HEK293 (cell line): ENCODE data around the gene PARP15.
"Not testable (repeated sequence)": the region's sequence is repeated elsewhere in the genome, so short reads cannot be mapped to it uniquely, and the experiment has no call there.

ENCODE experiments used
- CTCF ChIA-PET: fragments of 350-600 bp; formaldehyde crosslinking; extraction: SDS; loops from one replicate; lab custom pipeline; 2021; ENCODE audit warnings: antibody characterized with exemption; lab: Yijun Ruan, JAX
- POLR2A ChIA-PET: fragments of 300-600 bp; formaldehyde crosslinking; extraction: SDS; loops from one replicate; lab custom pipeline; 2020; ENCODE audit warnings: antibody characterized with exemption, inconsistent platforms; lab: Yijun Ruan, JAX
- H3K27ac ChIP-seq: fragments of 200-500 bp; sonication (Bioruptor generic); 2 replicates; pipeline ENCODE4 v1.5.1; 2014; ENCODE audit warnings: low read depth, low read length, control low read depth, inconsistent platforms; ENCODE audit errors: extremely low read depth
- H3K36me3 ChIP-seq, 2 experiments: fragments of 200-500 bp in 1 of 2; sonication (Bioruptor generic) in 1 of 2; 1 replicate in 1 of 2; 2 replicates in 1 of 2; pipeline ENCODE4 v1.5.1; 2014 to 2017; ENCODE audit warnings: inconsistent platforms in 2 of 2, low read length in 2 of 2; ENCODE audit not compliant: control insufficient read depth in 2 of 2, insufficient read depth in 1 of 2
- H3K4me1 ChIP-seq: fragments of 200-500 bp; sonication (Bioruptor generic); 2 replicates; pipeline ENCODE4 v1.5.1; 2014; ENCODE audit warnings: mild to moderate bottlenecking, low read length, inconsistent platforms; ENCODE audit not compliant: control insufficient read depth, insufficient read depth
- H3K4me3 ChIP-seq: 2 replicates; pipeline ENCODE4 v1.5.1; 2011; ENCODE audit warnings: low read depth, mild to moderate bottlenecking, control low read depth, low read length, moderate library complexity
- H3K9me3 ChIP-seq: fragments of 200-500 bp; sonication (Bioruptor generic); 2 replicates; pipeline ENCODE4 v1.5.1; 2014; ENCODE audit warnings: low read depth, low read length, inconsistent platforms; ENCODE audit not compliant: control insufficient read depth, insufficient read depth
- GLI4 ChIP-seq: fragments of 450-650 bp; formaldehyde crosslinking; IDR thresholded peaks from 2 replicates; pipeline ENCODE4 v1.5.1; 2016; ENCODE audit warnings: missing biosample characterization, missing genetic modification characterization
- HOXC10 ChIP-seq: sonication (generic); formaldehyde crosslinking; IDR thresholded peaks from 2 replicates; pipeline ENCODE4 v1.8.1; 2023; ENCODE audit warnings: mild to moderate bottlenecking, missing genetic modification reagents
- KLF1 ChIP-seq: fragments of 450-650 bp; formaldehyde crosslinking; IDR thresholded peaks from 2 replicates; pipeline ENCODE4 v1.5.1; 2016; ENCODE audit warnings: missing biosample characterization, missing genetic modification characterization
- MYNN ChIP-seq: fragments of 450-650 bp; formaldehyde crosslinking; IDR thresholded peaks from 2 replicates; pipeline ENCODE4 v1.5.1; 2016; ENCODE audit warnings: missing biosample characterization, missing genetic modification characterization, borderline replicate concordance
- OVOL3 ChIP-seq: fragments of 450-650 bp; formaldehyde crosslinking; IDR thresholded peaks from 2 replicates; pipeline ENCODE4 v1.5.1; 2016; ENCODE audit warnings: missing biosample characterization, missing genetic modification characterization
- SETDB1 ChIP-seq: IDR thresholded peaks from one replicate; pipeline ENCODE4 v1.6.1; 2017; ENCODE audit warnings: mild to moderate bottlenecking, low read length, moderate library complexity, mixed read lengths; ENCODE audit not compliant: insufficient read length
- SP3 ChIP-seq: fragments of 450-650 bp; formaldehyde crosslinking; IDR thresholded peaks from 2 replicates; pipeline ENCODE4 v1.5.1; 2016; ENCODE audit warnings: missing biosample characterization, missing genetic modification characterization
- ZNF112 ChIP-seq: fragments of 450-650 bp; formaldehyde crosslinking; IDR thresholded peaks from 2 replicates; pipeline ENCODE4 v1.5.0; 2017; ENCODE audit warnings: missing biosample characterization, missing genetic modification characterization
- ZNF2 ChIP-seq: fragments of 450-650 bp; formaldehyde crosslinking; IDR thresholded peaks from 2 replicates; pipeline ENCODE4 v1.5.1; 2016; ENCODE audit warnings: missing biosample characterization, missing genetic modification characterization
- ZNF223 ChIP-seq: fragments of 450-650 bp; formaldehyde crosslinking; IDR thresholded peaks from 2 replicates; pipeline ENCODE4 v1.5.1; 2016; ENCODE audit warnings: missing biosample characterization, missing genetic modification characterization
- ZNF23 ChIP-seq: fragments of 450-650 bp; formaldehyde crosslinking; IDR thresholded peaks from 2 replicates; pipeline ENCODE4 v1.5.1; 2016; ENCODE audit warnings: missing biosample characterization, missing genetic modification characterization, borderline replicate concordance
- ZNF266 ChIP-seq: fragments of 450-650 bp; formaldehyde crosslinking; IDR thresholded peaks from 2 replicates; pipeline ENCODE4 v1.5.1; 2016; ENCODE audit warnings: missing biosample characterization, missing genetic modification characterization, low read depth
- ZNF48 ChIP-seq: fragments of 450-650 bp; formaldehyde crosslinking; IDR thresholded peaks from 2 replicates; pipeline ENCODE4 v1.5.1; 2016; ENCODE audit warnings: missing biosample characterization, missing genetic modification characterization
- ZNF501 ChIP-seq: fragments of 450-650 bp; formaldehyde crosslinking; IDR thresholded peaks from 2 replicates; pipeline ENCODE4 v1.5.1; 2016; ENCODE audit warnings: missing biosample characterization, missing genetic modification characterization
- ZNF747 ChIP-seq: fragments of 450-650 bp; formaldehyde crosslinking; IDR thresholded peaks from 2 replicates; pipeline ENCODE4 v1.5.1; 2016; ENCODE audit warnings: missing biosample characterization, missing genetic modification characterization
- ZNF76 ChIP-seq: fragments of 450-650 bp; formaldehyde crosslinking; IDR thresholded peaks from 2 replicates; pipeline ENCODE4; 2016; ENCODE audit warnings: low read depth, missing biosample characterization, missing genetic modification characterization, borderline replicate concordance
- ZNF791 ChIP-seq: fragments of 450-650 bp; formaldehyde crosslinking; IDR thresholded peaks from 2 replicates; pipeline ENCODE4 v1.5.1; 2016; ENCODE audit warnings: missing biosample characterization, missing genetic modification characterization
- ZNF837 ChIP-seq: fragments of 450-650 bp; formaldehyde crosslinking; IDR thresholded peaks from 2 replicates; pipeline ENCODE4 v1.5.1; 2016; ENCODE audit warnings: missing biosample characterization, missing genetic modification characterization

The PARP15 gene

GRCh38 chr3:122646146-122646988 is 68.9 kb downstream of the PARP15 start:
- H3K4me3 ChIP-seq: no peak overlapping the region
- no peaks in the 10 kb centered on the region for H3K4me1 ChIP-seq
- TF ChIP-seq ZNF791 (no peak), ZNF76 (tag by site-specific recombination) (no peak), ZNF2 (tag by site-specific recombination) (no peak), ZNF223 (tag by site-specific recombination) (no peak), KLF1 (tag by site-specific recombination) (no peak), ZNF23 (tag by site-specific recombination) (no peak), ZNF501 (no peak), HOXC10 (no peak), ZNF112 (tag by site-specific recombination) (no peak), MYNN (tag by site-specific recombination) (no peak)
- TF ChIP-seq, all 188 proteins: peak for 0
- ChIA-PET POLR2A (no interaction called here), CTCF (interaction anchor here (0.6 kb wide), 1 partner anchor 262 kb away, joined by 3 read pairs; the partner anchor contains the start of gene FAM162A)
- H3K9me3 ChIP-seq: no peaks in the 10 kb centered on the region
- no peak overlapping the region for H3K27ac ChIP-seq
- no peaks in the 10 kb centered on the region for H3K36me3 ChIP-seq

DNA sequence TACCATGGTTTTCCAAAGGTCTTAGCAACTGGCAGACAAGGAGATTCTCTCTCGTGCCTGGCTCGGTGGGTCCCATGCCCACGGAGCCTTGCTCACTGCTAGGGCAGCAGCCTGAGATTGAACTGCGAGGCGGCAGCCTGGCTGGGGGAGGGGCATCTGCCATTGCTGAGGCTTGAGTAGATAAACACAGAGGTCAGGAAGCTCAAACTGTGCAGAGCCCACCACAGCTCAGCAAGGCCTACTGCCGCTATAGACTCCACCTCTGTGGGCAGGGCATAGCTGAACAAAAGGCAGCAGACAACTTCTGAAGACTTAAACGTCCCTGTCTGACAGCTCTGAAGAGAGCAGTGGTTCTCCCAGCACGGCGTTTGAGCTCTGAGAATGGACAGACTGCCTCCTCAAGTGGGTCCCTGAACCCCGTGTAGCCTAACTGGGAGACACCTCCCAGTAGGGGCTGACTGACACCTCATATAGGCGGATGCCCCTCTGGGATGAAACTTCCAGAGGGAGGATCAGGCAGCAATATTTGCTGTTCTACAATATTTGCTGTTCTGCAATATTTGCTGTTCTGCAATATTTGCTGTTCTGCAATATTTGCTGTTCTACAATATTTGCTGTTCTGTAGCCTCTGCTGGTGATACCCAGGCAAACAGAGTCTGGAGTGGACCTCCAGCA is 73.9 kb downstream of the PARP15 start:
- POLR2A ChIA-PET: interaction anchor here (0.6 kb wide), 1 partner anchor 550 kb away, joined by 5 read pairs; no protein-coding TSS in a partner anchor
- CTCF ChIA-PET: not testable (repeated sequence)

DNA sequence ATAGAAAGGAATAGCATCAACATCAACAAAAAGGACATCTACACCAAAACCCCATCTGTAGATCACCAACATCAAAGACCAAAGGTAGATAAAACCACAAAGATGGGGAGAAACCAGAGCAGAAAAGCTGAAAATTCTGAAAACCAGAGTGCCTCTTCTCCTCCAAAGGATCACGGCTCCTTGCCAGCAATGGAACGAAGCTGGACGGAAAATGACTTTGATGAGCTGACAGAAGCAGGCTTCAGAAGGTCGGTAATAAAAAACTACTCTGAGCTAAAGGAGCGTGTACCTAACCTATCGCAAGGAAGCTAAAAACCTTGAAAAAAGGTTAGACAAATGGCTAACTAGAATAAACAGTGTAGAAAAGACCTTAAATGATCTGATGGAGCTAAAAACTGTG is 74.5 kb downstream of the PARP15 start:
- H3K4me1 ChIP-seq, CTCF ChIA-PET, H3K36me3 ChIP-seq, H3K4me3 ChIP-seq, H3K27ac ChIP-seq, POLR2A ChIA-PET, H3K9me3 ChIP-seq: not testable (repeated sequence)

More for the DNA sequence above, 73.9 kb downstream of the PARP15 start:
- H3K36me3 ChIP-seq, H3K4me3 ChIP-seq, H3K9me3 ChIP-seq, H3K27ac ChIP-seq, H3K4me1 ChIP-seq: not testable (repeated sequence)

- POLR2A ChIA-PET, H3K4me3 ChIP-seq, H3K36me3 ChIP-seq, CTCF ChIA-PET, H3K9me3 ChIP-seq, H3K4me1 ChIP-seq, H3K27ac ChIP-seq: not testable (repeated sequence)
Measured at GRCh38 chr3:122658336-122658735, 80.9 kb downstream of the PARP15 start.

DNA sequence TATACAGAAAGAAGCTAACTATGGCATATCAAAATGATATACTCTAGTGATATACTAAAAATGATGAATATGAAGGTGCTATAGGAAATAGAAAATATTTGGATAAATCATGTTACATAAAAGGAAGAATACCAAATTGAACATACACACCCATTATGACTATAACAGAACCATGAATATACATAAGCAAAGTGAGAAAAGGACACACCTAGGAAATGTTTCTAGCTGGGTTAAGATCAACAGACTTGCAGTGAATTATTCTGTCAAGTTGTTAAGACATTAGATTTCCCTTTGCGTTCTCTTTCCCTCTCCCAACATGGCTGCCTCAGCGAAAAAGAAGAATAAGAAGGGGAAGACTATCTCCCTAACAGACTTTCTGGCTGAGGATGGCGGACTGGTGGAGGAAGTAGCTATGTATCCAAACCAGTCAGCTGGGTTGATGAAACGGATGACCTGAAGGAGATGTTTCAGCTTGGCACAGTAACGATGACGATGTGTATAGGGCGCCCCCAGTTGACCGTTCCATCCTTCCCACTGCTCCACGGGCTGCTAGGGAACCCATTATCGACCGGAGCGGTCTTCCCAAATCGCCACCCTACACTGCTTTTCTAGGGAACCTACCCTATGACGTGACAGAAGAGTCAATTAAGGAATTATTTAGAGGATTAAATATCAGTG is 83.0 kb downstream of the PARP15 start:
- TF ChIP-seq HOXC10 (no peak), ZNF48 (tag by site-specific recombination) (no peak), OVOL3 (tag by site-specific recombination) (no peak), ZNF747 (tag by site-specific recombination) (no peak), ZNF266 (tag by site-specific recombination) (no peak), SETDB1 (no peak), ZNF837 (tag by site-specific recombination) (no peak), GLI4 (tag by site-specific recombination) (no peak), SP3 (tag by site-specific recombination) (no peak)
- TF ChIP-seq, all 188 proteins: peak for 0
- Histone ChIP-seq H3K9me3 (no peaks in the 10 kb centered on the region), H3K4me3 (no peak overlapping the region), H3K4me1 (no peaks in the 10 kb centered on the region), H3K36me3 (no peaks in the 10 kb centered on the region), H3K27ac (no peak overlapping the region)
- ChIA-PET POLR2A (no interaction called here), CTCF (interaction anchor here (0.6 kb wide), 1 partner anchor 25 kb away, joined by 3 read pairs; no protein-coding TSS in a partner anchor)
